DMS153 (cell line): ENCODE results near the gene MOB3B.
"Not testable (repeated sequence)": the region's sequence is repeated elsewhere in the genome, so short reads cannot be mapped to it uniquely, and the experiment has no call there.

ENCODE experiments used
- DNase-seq: peaks from one replicate; lab custom pipeline; 2025; lab: John Stamatoyannopoulos, UW

The MOB3B gene

DNA sequence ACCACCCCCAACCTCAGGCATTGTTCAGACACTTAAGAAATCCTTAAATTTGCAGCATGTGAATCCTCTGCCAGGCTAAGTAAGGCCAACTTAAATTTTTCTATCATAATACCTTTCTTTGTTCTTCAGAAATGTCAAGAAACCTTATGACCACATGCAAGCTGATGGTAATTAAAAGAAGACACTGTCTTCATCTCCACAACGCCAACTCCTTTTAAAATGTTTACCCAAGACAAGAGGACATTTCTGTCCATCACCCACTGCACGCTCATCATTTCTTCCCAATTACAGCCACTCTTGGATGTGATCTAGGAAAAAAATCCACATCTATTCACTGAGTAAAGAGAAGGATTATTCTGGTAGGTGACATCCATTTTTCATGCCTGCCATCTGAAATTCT, 11.6 kb downstream of the MOB3B start:
- no peak for DNase-seq

DNA sequence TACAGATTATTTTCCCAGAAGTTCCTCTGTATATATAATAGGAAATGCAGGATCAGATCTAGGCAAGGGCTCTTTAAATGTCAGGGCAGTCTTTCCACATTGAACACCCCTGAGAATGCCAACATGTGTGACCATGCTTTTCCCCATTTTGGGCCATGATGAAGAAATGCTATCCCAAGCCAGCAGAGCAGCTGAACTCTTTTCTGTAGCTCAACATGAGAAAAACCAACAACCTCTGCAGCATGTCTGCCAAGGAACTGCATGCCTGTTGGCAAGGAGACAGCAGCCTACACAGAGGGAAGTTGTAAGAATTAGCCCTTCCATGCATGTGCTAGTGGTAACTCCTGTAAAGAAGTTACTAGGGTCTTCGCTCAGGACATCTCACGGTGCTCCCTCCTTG, 15.1 kb downstream of the MOB3B start:
- no peak for DNase-seq

GRCh38 chr9:27511771-27512170, 17.8 kb downstream of the MOB3B start:
- DNase-seq, result no peak

GRCh38 chr9:27510780-27511179, 18.8 kb downstream of the MOB3B start:
- no peak for DNase-seq

DNA sequence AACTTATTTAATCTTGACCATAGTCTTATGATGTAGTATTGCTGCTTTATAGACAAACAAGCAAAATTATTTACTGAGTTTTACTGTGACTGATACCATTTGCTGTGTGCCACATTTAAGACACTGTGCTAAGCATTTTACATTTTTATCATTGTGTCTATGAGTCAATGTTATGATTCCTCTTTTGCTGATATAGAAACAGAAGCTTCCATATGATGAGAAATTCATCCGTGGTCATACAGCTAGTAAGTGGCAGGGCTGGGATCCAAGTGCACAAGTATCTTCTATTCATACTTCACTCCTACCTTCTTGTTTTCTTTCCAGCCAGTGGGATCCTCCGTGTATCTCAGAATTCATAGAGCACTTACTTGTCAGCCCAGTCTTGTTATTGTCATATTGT, 22.6 kb downstream of the MOB3B start:
- DNase-seq, result no peak

DNA sequence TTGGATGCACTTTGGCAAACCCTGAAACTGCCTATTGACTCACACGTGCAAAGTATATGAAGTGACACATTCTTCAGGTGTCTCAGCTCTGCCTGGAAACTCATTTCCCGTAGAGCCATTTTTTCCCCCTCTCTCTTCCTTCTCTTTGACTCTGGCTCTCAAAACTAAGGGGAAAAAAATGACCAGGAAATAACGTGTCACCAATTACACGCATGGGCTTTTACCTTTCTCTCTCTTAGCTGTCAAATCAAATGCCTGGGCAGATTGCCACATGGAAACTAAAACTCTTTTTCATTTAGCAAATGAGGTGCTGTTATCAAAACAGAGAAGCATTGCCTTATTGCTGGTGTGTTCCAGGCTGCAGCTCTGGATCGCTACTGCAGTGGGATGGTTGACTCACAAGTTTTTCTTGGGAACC, 23.9 kb downstream of the MOB3B start:
- DNase-seq, result no peak

- no peak for DNase-seq
These were observed 25.4 kb downstream of the MOB3B start for GRCh38 chr9:27504259-27504658.

- no peak for DNase-seq
These were observed 26.0 kb downstream of the MOB3B start for GRCh38 chr9:27503623-27504022.

GRCh38 chr9:27500902-27501301, 28.7 kb downstream of the MOB3B start:
- DNase-seq, result not testable (repeated sequence)

DNA sequence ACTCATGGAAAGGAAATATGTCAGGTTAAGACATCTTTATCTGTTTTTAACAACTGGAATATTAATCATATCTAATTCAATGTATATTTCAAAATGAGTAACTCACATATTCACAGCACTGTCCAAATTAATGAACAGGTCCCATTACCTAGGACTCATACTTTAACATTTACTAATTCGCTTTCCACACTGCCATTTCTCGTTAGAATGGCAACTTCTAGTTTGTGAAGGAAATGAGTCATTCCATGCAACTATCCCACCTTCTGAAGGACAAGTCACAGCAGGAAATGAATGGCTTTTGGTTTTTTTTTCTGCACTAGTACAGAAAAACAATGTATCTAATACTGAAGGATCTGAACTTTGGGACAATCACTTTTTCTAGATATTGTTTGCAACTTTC, 30.2 kb downstream of the MOB3B start:
- DNase-seq, result no peak

GRCh38 chr9:27497883-27498417, 31.7 kb downstream of the MOB3B start:
- DNase-seq, result no peak

- no peak for DNase-seq
These were observed 33.5 kb downstream of the MOB3B start for GRCh38 chr9:27496135-27496504.

- DNase-seq, result no peak
These were observed 34.0 kb downstream of the MOB3B start for GRCh38 chr9:27495480-27496134.

GRCh38 chr9:27491154-27491553, 38.5 kb downstream of the MOB3B start:
- no peak for DNase-seq

DNA sequence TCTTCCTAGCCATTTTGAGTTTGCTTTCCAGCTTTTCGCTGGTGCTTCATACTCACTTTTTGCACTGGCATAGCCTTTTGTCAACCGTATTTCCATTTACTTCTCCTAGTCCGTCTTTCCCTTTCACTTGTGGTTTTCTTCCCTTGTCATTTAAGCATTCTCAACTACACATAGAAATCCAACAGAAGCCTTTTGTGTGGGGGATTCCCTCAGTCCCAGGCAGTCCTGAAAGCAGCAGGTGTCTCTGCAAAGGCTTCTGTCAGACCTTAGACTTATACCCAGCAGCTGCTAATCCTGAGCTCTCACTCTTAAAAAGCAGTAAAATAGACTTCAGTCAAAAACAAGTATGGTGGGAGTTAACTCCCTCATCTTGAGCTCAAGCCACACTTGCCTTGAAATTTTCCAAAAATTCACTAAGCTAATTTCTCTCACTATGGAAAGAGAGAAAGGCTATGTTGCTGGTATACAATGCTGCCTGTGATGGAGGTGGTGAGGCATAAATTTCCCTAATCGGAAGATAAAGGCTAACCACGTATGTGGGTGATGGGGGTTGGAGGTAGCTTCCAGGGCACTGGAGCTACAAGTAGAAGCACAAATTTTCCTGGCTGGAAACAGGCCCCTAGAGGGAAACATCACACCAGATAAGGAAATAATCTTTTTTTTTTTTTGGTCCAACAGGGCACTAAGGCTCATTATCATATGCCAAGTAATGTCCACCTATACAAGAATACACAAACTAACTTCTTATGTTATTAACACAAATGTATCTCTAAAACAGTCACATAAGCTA, 40.3 kb downstream of the MOB3B start:
- DNase-seq, result no peak

DNA sequence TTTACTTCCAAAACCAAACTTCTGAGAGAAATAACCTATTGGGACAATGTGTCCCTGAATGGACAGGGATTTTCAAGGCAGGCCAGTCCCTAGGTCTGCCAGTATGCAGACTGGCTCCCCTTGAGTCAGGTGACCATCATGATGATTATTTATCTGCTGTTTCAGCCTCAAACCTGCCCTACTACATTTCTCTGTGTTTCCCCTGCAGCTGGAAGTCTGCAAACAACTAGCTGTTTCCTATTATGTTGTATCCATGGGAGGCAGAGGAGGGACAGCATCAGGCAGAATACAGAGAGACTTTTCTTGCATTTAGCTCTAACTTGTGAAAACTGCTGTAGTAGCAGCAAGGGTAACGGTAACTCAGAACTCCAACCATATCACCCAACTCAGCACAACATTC, 41.7 kb downstream of the MOB3B start:
- DNase-seq, result no peak

DNA sequence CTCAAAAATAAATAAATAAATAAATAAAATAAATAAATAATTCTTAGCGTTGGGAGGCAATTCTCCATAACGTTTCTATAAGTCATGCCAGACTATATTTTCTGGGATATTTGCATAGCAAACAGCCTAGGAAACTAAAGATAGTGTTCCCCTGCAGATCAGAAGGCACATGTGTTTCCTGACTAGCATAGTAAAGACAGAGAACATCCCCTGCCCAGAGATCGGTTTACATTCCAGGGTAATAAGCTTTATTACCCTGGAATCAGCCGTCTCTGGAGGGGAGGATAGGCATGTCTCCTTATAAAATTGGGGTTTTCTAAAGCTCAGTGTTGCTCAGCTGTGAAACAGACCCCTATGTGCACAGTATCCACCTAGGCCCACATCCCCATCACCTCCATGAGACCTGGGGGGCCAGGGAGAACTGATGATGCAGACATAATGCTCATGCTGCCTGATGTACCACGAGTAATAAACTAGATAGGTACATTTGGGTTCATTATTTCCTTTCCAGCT, 42.4 kb downstream of the MOB3B start:
- DNase-seq, result no peak

- no peak for DNase-seq
These were observed 44.5 kb downstream of the MOB3B start for GRCh38 chr9:27485158-27485557.

DNA sequence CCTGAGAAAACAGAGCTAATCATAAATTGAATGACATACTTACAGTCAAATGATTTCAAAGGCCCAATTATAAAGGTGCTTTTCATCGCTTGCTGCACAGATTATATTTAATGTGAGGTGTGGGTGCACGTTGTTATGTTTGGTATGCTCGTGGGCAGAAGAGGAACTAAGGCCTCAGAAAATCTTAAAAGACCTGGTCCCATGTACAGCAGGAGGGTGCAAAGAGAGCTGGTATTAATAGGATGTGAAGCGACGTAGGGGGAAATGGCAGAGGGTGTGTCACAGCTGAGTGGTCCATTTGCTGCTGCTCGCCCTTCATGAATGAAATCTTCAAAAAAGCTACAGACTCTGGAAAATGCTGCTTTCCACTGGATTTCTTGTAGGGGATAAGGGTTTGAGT, 46.0 kb downstream of the MOB3B start:
- DNase-seq, result no peak

- DNase-seq, result no peak
These were observed 46.9 kb downstream of the MOB3B start for GRCh38 chr9:27482709-27483108.

DNA sequence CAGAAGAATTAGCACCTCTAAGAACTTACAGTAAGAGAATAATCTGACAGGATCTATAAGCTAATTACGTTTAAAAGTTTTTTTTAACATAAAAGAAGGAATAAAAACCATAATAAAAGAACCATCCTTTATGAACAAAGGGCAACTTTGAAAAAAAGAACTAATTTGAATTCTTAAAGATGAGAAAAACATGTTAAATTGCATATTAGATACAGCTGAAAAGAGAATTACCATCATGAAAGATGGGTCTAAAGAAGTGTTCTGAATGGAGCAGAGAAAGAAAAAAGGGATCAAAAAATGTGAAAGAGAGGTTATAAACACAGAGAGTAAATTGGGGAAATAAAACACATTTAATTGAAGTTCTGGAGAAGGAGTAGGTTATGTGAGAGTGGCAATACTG, 51.3 kb downstream of the MOB3B start:
- no peak for DNase-seq

DNA sequence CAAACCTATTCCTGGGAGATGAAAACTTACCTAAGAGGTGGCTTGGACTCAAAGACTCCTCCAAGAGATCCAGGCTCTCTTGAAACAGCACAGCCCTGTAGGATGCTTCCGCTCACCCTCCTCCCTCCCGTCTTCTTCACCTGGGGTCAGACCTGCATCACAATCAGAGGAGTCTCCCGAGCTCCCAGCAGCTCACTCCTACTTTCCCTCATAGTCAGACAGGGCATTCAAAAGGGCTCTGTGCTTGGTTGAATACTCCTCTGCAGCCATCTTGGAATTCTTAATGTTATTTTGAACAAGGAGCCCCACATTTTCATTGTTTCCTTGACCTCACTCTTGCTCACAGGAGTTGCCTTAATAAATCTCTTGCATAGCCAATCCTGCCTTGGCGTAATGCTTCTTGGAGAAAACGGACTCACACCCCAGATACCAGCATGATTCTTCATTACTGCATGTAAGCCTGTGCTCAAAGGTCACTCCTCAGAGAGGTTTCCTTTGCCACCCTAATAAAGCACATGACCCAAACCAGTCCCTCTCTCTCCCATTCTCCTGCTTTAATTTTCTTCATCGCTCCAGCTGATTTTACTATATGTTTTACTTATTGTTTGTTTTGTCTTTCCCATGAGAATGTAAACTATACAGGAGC, 52.6 kb downstream of the MOB3B start:
- no peak for DNase-seq

DNA sequence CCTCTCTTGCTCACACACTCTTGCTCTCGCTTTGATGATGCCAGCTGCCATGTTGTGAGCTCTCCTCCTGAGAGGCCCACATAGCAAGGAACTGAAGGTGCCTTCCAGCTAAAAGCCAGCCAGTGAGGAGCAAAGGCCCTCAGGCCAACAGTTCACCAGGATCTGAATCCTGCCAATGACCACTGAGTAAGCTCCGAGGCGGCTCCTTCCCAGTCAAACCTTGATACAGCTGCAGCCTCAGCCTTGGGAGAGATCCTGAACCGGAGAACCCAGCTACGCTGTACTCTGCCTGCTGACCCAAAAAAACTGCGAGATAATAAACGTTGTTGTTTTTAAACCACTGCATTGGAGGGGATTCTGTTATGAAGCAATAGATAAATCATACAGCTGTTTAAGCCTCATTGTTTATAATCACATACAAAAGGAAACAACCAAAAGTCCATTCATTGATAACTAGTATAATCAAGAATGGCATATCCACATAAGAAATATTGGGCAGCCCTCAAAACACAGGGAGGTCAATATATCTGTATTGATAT, 54.5 kb downstream of the MOB3B start:
- no peak for DNase-seq
